Measurements from ENCODE around the gene FRS2. TPM values are rescaled to one million over a fixed set of nuclear protein-coding genes. Genes with fewer than 3 reads are reported as not detected.

Gene FRS2
- total and polyA plus RNA-seq, 2 of the 4 experiments (the other 2 are of a cell fraction), result 12.4 to 58.3 TPM

DNA sequence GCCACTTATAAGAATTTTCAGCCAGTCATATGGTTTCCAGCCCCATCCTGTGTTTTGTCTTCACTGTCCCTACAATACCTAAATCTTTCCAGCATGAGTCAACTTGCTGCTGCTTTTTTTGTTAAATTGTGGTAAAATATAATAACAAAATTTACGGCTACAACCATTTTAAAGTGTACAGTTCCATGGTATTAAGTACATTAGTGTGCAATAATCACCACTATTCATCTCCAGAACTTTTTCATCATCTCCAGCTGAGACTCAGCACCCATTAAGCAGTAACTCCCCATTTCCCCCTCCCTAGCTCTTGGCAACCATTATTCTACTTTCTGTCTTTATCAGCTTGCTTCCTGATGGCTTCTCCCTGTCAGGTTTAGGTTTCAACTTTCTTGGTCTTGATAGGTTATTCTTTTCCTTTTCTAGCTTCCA lies 39.1 kb downstream of the FRS2 start:
- Histone ChIP-seq H3K18ac (ENCODE audit: low read depth, low read length) (peak overlapping the region; percentile 23; the same call in 1 of the 2 replicates), H4K20me1 (ENCODE audit: insufficient read depth, low read length) (peaks cover 33% of the 10 kb centered on the region; the same call in 1 of the 2 replicates), H3K4me3 (ENCODE audit: insufficient read depth, low read depth, low read length) (no peak overlapping the region), H2AFZ (replicated peaks; ENCODE audit: low read length, poor library complexity) (no peak overlapping the region), H4K91ac (ENCODE audit: insufficient read depth, low read depth, low read length) (peak overlapping the region; percentile 39; the same call in 1 of the 2 replicates), H2BK120ac (ENCODE audit: low read depth, low read length) (peak overlapping the region; percentile 17; the same call in 1 of the 2 replicates), H3K56ac (ENCODE audit: extremely low read depth, insufficient read depth, low read length) (no peak overlapping the region), H3K9ac (ENCODE audit: low read depth, low read length) (no peak overlapping the region; the same call in 1 of the 2 replicates), H3K9me1 (ENCODE audit: insufficient read depth, low read length) (peaks cover 7% of the 10 kb centered on the region), H3K4ac (ENCODE audit: low read depth, low read length) (peak overlapping the region; percentile 52; the same call in 1 of the 2 replicates), H3K36me3 (ENCODE audit: control insufficient read depth, insufficient read depth, low read length) (no peaks in the 10 kb centered on the region), H4K8ac (ENCODE audit: low read depth in 2 of 2, low read length in 2 of 2) (no peak overlapping the region; a peak in 1 of 4 replicates), H2BK15ac (ENCODE audit: low read depth, low read length) (no peak overlapping the region), H2AK5ac (ENCODE audit: low read depth, low read length) (no peak overlapping the region), H3K4me2 (ENCODE audit: low read depth, low read length) (peak overlapping the region; percentile 92; the same call in 1 of the 2 replicates), H2BK20ac (ENCODE audit: low read depth, low read length) (no peak overlapping the region; the same call in 1 of the 2 replicates), H2BK5ac (ENCODE audit: low read depth, low read length, poor library complexity, severe bottlenecking) (peak overlapping the region; percentile 78), H4K5ac (ENCODE audit: low read depth, low read length) (no peak overlapping the region; the same call in 1 of the 2 replicates), H3K14ac (replicated peaks; ENCODE audit: low read depth, low read length) (peak overlapping the region; percentile 73; the same call in 1 of the 2 replicates), H3K27me3 (ENCODE audit: control insufficient read depth, insufficient read depth, low read length) (no peaks in the 10 kb centered on the region), H3K27ac (ENCODE audit: insufficient read depth, low read length) (no peak overlapping the region), H3K9me3 (ENCODE audit: control insufficient read depth, insufficient read depth, low read length) (no peaks in the 10 kb centered on the region), H3K4me1 (ENCODE audit: control insufficient read depth, insufficient read depth, low read length) (peaks cover 11% of the 10 kb centered on the region), H3K23ac (ENCODE audit: low read depth, low read length) (peak overlapping the region; percentile 57; the same call in 1 of the 2 replicates), H3K79me1 (ENCODE audit: low read depth in 1 of 2, low read length in 2 of 2) (peaks cover 23 to 61% of the 10 kb centered on the region in 2 experiments), H2AK9ac (replicated peaks; ENCODE audit: low read depth, low read length, poor library complexity) (no peak overlapping the region)
- intact Hi-C loops (cut with micrococcal nuclease) (no loop called here), in situ Hi-C loops (cut with MboI; ENCODE audit: low sequenced_read_pairs) (no loop called here), dilution Hi-C loops (cut with HindIII; ENCODE audit: low sequenced_read_pairs, unreplicated experiment) (no loop called here)
- DNase-seq (peak; percentile 46), ATAC-seq (ENCODE audit: low read depth) (peak; percentile 52)
- BruUV-seq (replicated peaks), result no TSS peak
- TF ChIP-seq MAZ (IDR thresholded peaks at IDR 0.05; ENCODE audit: borderline replicate concordance, low read depth, low read length) (no peak), CEBPB (IDR thresholded peaks at IDR 0.05; ENCODE audit: low read depth, low read length) (no peak), MAFK (IDR thresholded peaks at IDR 0.05; ENCODE audit: low read depth, low read length) (no peak), MXI1 (IDR thresholded peaks at IDR 0.05; ENCODE audit: borderline replicate concordance, low read depth, low read length) (no peak), RFX5 (IDR thresholded peaks at IDR 0.05; ENCODE audit: low read depth, low read length) (no peak), CHD1 (IDR thresholded peaks at IDR 0.05; ENCODE audit: low read depth, low read length) (no peak), BHLHE40 (IDR thresholded peaks at IDR 0.05; ENCODE audit: low read depth, low read length) (no peak), RAD21 (IDR thresholded peaks at IDR 0.05; ENCODE audit: low read length) (no peak), FOS (IDR thresholded peaks at IDR 0.05; ENCODE audit: low read depth, low read length) (no peak; the same call in 1 of the 2 replicates), NFE2L2 (IDR thresholded peaks at IDR 0.05; ENCODE audit: low read depth, low read length) (no peak)
- TF ChIP-seq, protein P1, sequence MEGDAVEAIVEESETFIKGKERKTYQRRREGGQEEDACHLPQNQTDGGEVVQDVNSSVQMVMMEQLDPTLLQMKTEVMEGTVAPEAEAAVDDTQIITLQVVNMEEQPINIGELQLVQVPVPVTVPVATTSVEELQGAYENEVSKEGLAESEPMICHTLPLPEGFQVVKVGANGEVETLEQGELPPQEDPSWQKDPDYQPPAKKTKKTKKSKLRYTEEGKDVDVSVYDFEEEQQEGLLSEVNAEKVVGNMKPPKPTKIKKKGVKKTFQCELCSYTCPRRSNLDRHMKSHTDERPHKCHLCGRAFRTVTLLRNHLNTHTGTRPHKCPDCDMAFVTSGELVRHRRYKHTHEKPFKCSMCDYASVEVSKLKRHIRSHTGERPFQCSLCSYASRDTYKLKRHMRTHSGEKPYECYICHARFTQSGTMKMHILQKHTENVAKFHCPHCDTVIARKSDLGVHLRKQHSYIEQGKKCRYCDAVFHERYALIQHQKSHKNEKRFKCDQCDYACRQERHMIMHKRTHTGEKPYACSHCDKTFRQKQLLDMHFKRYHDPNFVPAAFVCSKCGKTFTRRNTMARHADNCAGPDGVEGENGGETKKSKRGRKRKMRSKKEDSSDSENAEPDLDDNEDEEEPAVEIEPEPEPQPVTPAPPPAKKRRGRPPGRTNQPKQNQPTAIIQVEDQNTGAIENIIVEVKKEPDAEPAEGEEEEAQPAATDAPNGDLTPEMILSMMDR (conservative IDR thresholded peaks at IDR 0.05; ENCODE audit: low read depth, low read length), result no peak
- TF ChIP-seq, protein P2, sequence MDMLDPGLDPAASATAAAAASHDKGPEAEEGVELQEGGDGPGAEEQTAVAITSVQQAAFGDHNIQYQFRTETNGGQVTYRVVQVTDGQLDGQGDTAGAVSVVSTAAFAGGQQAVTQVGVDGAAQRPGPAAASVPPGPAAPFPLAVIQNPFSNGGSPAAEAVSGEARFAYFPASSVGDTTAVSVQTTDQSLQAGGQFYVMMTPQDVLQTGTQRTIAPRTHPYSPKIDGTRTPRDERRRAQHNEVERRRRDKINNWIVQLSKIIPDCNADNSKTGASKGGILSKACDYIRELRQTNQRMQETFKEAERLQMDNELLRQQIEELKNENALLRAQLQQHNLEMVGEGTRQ (IDR thresholded peaks at IDR 0.05; ENCODE audit: low read depth, low read length), result no peak
- WGBS, 2 experiments (ENCODE audit: extremely low coverage in 2 of 2, insufficient read length in 1 of 2), result no CpG with 5 or more reads among the region's 1 CpG
- CTCF ChIA-PET, result interaction anchor here (0.6 kb wide), 1 partner anchor 118 kb away, joined by 4 read pairs; no protein-coding TSS in a partner anchor
- POLR2A ChIA-PET (ENCODE audit: unreplicated experiment), result no interaction called here
